ENCODE results near the gene TUB. TPM values are rescaled to one million over a fixed set of nuclear protein-coding genes. Genes with fewer than 3 reads are reported as not detected.

The TUB gene
- total RNA-seq, 2 experiments from 2014 or later: 0.05 to 0.16 TPM

DNA sequence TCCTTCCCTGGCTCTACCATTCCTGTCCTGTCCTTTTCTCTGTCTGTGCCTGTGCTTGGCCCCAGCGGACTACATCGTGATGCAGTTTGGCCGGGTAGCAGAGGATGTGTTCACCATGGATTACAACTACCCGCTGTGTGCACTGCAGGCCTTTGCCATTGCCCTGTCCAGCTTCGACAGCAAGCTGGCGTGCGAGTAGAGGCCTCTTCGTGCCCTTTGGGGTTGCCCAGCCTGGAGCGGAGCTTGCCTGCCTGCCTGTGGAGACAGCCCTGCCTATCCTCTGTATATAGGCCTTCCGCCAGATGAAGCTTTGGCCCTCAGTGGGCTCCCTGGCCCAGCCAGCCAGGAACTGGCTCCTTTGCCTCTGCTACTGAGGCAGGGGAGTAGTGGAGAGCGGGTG is 20.4 kb downstream of the TUB start:
- ATAC-seq: no peak
- Mint-ChIP-seq H3K4me3 (no peak overlapping the region), H3K36me3 (ENCODE audit: low read depth) (no peaks in the 10 kb centered on the region), H3K4me1 (ENCODE audit: low read depth) (no peaks in the 10 kb centered on the region), H3K27me3 (no peaks in the 10 kb centered on the region), H3K9me3 (no peaks in the 10 kb centered on the region), H3K27ac (no peak overlapping the region)
- ChIA-PET CTCF (interaction anchor here (1.0 to 7.4 kb wide), 4 partner anchors 10 to 146 kb away, joined by 3 to 161 read pairs (median 62); no protein-coding TSS in a partner anchor), POLR2A (no interaction called here)
- intact Hi-C loops (cut with micrococcal nuclease): no loop called here
- no peak for DNase-seq
- no peak for TF ChIP-seq CTCF (IDR thresholded peaks at IDR 0.05)

- ChIA-PET POLR2A (interaction anchor here (1.5 kb wide), 1 partner anchor 9 kb away, joined by 4 read pairs; no protein-coding TSS in a partner anchor), CTCF (interaction anchor here (1.0 to 7.4 kb wide), 4 partner anchors 11 to 145 kb away, joined by 3 to 161 read pairs (median 62); no protein-coding TSS in a partner anchor)
- no peak for TF ChIP-seq CTCF (IDR thresholded peaks at IDR 0.05)
- ATAC-seq (no peak), DNase-seq (no peak)
- Mint-ChIP-seq H3K4me1 (ENCODE audit: low read depth) (no peaks in the 10 kb centered on the region), H3K27me3 (no peaks in the 10 kb centered on the region), H3K9me3 (no peaks in the 10 kb centered on the region), H3K27ac (no peak overlapping the region), H3K36me3 (ENCODE audit: low read depth) (no peaks in the 10 kb centered on the region), H3K4me3 (no peak overlapping the region)
- intact Hi-C loops (cut with micrococcal nuclease): no loop called here
Measured at GRCh38 chr11:8102296-8102915, 21.4 kb downstream of the TUB start.

GRCh38 chr11:8102965-8103364 is 22.0 kb downstream of the TUB start:
- CTCF ChIA-PET: interaction anchor here (1.8 to 7.3 kb wide), 2 partner anchors 68 to 96 kb away, joined by 8 to 120 read pairs; no protein-coding TSS in a partner anchor
- no peaks in the 10 kb centered on the region for H3K9me3 Mint-ChIP-seq
- intact Hi-C loops (cut with micrococcal nuclease): no loop called here
- DNase-seq (no peak), ATAC-seq (no peak)
- no peaks in the 10 kb centered on the region for H3K4me1 Mint-ChIP-seq (ENCODE audit: low read depth)
- H3K4me3 Mint-ChIP-seq: no peak overlapping the region
- TF ChIP-seq CTCF (IDR thresholded peaks at IDR 0.05): no peak
- POLR2A ChIA-PET: interaction anchor here (1.5 kb wide), 1 partner anchor 9 kb away, joined by 4 read pairs; no protein-coding TSS in a partner anchor
- no peaks in the 10 kb centered on the region for H3K36me3 Mint-ChIP-seq (ENCODE audit: low read depth)
- H3K27me3 Mint-ChIP-seq: no peaks in the 10 kb centered on the region
- no peak overlapping the region for H3K27ac Mint-ChIP-seq

- Mint-ChIP-seq H3K9me3 (no peaks in the 10 kb centered on the region), H3K27me3 (no peaks in the 10 kb centered on the region), H3K4me3 (no peak overlapping the region), H3K36me3 (ENCODE audit: low read depth) (no peaks in the 10 kb centered on the region), H3K27ac (no peak overlapping the region), H3K4me1 (ENCODE audit: low read depth) (no peaks in the 10 kb centered on the region)
- ChIA-PET POLR2A (no interaction called here), CTCF (interaction anchor here (1.6 to 2.2 kb wide), 3 partner anchors 11 to 97 kb away, joined by 4 to 8 read pairs (median 8); no protein-coding TSS in a partner anchor)
- no peak for ATAC-seq
- no peak for TF ChIP-seq CTCF (IDR thresholded peaks at IDR 0.05)
- no peak for DNase-seq
- intact Hi-C loops (cut with micrococcal nuclease): no loop called here
Measured at GRCh38 chr11:8103909-8104308, 22.9 kb downstream of the TUB start.

- ChIA-PET POLR2A (no interaction called here), CTCF (interaction anchor here (0.6 to 2.2 kb wide), 5 partner anchors 12 to 98 kb away, joined by 3 to 8 read pairs (median 3); no protein-coding TSS in a partner anchor)
- no peaks in the 10 kb centered on the region for H3K36me3 Mint-ChIP-seq (ENCODE audit: low read depth)
- no peak overlapping the region for H3K4me3 Mint-ChIP-seq
- H3K27ac Mint-ChIP-seq: no peak overlapping the region
- ATAC-seq (no peak), DNase-seq (no peak)
- no peak for TF ChIP-seq CTCF (IDR thresholded peaks at IDR 0.05)
- no peaks in the 10 kb centered on the region for H3K27me3 Mint-ChIP-seq
- no peaks in the 10 kb centered on the region for H3K9me3 Mint-ChIP-seq
- no peaks in the 10 kb centered on the region for H3K4me1 Mint-ChIP-seq (ENCODE audit: low read depth)
- intact Hi-C loops (cut with micrococcal nuclease): no loop called here
Measured at GRCh38 chr11:8105133-8105532, 24.1 kb downstream of the TUB start.

Data from activated CD8-positive, alpha-beta T cell treated with anti-CD3 and anti-CD28 coated beads for 36 hours (primary cell).